Activated CD4-positive, alpha-beta T cell treated with anti-CD3 and anti-CD28 coated beads for 48 hours (primary cell): ENCODE measurements around the gene ACOX1.
A peak's percentile ranks its signal among the peaks of the same experiment; 100 is the strongest.

ENCODE experiments used
- DNase-seq: peaks from one replicate; pipeline ENCODE4 v3.0.0-alpha.2; 2020

ACOX1 gene

DNA sequence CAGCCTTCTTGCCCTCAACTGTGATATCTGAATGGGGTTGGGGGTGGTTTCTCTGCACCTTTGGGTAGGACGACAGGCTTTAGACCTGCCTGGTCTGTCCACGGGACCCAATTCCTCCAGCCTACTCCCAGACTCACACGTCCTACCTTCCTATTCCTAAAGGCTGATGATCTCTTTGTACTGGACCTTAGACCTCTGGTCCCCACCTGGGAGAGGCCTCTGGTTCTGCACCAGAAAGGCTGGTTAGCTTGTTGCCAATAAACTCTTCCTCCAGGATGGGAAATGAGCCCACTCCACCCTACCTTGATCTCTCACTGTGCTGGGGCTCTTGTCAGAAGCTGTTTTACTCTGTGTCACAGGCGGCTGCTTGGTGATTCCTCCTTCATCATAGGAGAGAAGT, 52.5 kb downstream of the ACOX1 start:
- DNase-seq, result no peak

DNA sequence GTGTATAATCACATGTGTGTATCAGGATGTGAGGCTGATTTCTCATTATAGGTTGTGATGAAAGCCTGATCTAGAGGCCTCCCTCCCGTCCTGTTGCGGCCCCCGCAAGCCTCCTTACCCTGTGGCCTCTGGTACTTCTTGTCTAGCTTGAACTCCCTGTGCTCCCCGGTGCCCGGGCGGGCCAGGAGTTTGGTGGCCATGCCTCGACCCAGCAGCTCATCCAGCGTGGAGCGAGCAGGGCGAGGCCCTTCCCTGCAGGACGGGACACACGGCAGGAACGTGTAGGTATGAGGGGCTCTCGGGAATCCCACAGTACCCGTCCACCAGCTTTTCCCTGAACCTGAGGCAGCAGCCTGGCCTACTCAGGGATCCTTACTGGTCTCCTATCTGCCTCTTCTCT, 53.1 kb downstream of the ACOX1 start:
- DNase-seq, result no peak

DNA sequence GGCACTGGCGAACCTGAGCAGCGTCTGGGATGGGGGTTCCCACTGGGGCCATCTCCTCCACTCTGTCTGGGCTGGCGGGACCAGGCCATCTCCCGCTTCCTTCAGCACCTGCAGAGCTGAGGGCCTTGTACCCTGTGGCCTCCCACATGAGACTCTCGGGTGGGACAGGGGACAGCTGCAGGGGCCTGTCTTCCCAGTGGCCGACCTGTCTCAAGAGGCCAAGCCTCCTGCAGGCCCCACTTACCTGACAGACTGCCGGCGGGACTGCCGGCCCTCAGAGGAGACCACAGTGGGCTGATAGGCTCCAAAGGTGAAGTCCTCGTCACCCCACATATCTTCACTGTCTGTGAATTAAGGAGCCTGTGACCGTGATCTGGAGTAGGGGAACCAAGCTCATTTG, 53.9 kb downstream of the ACOX1 start:
- DNase-seq, result no peak

- no peak for DNase-seq
Measured at GRCh38 chr17:75922963-75923874, 55.7 kb downstream of the ACOX1 start.

GRCh38 chr17:75922173-75922961, 56.6 kb downstream of the ACOX1 start:
- DNase-seq, result no peak

DNA sequence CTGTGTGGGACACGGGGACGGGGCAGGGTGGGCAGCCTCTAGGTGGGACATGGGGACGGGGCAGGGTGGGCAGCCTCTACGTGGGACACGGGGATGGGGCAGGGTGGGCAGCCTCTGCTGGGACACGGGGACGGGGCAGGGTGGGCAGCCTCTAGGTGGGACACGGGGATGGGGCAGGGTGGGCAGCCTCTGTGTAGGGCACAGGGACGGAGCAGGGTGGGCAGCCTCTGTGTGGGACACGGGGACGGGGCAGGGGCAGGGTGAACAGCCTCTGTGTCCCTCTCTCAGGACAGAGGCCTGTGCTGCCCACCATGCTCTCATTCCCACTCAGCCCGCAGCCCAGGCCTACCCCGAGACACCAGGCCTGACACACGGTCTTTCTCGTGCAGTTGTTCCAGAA, 57.4 kb downstream of the ACOX1 start:
- no peak for DNase-seq

- no peak for DNase-seq
Measured at GRCh38 chr17:75920045-75920560, 58.9 kb downstream of the ACOX1 start.

DNA sequence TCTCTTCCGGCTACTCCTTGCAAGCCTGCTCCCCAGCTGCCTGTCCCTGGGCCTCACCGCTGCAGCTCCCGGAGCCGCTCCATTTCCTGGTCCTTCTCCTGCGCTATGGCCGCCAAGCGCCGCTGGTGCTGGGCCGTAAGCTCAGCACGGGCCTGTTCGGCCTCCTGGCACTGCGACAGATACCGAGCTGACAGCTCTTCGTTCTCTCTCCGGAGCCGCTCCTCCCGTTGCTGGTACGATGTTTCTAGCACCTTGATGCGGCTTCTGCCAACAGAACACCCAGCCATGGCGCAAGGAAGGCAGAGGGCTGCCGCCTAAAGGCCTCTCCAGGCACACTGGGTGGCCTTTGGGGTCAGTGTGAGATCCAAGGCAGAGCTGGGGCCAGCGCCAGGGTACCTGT, 59.4 kb downstream of the ACOX1 start:
- no peak for DNase-seq

DNA sequence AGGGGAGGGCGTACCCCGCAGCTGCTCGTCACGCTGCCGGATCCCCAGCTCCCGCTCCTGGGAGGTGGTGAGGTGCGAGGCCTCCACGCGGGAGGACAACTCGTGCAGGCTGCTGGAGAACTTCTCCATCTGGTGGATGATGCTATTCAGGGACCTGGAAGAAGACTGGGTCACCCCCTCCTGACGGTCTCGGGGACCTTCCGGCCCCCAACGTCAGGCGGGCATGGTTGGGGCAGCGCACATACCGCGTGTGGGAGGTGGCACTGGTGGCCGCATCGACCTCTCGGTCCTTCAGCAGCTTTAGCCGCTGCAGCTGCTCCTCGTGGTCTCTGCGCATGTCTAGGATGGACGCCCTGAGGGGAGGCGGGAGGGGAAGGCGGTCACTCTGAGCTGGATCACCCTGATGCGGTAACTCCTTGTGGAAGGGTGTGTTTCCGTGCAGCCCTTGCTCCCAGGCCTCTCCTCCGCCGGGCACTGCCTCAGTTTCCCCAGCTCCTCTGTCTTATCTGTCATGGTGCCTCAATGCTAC, 61.0 kb downstream of the ACOX1 start:
- DNase-seq, result no peak

DNA sequence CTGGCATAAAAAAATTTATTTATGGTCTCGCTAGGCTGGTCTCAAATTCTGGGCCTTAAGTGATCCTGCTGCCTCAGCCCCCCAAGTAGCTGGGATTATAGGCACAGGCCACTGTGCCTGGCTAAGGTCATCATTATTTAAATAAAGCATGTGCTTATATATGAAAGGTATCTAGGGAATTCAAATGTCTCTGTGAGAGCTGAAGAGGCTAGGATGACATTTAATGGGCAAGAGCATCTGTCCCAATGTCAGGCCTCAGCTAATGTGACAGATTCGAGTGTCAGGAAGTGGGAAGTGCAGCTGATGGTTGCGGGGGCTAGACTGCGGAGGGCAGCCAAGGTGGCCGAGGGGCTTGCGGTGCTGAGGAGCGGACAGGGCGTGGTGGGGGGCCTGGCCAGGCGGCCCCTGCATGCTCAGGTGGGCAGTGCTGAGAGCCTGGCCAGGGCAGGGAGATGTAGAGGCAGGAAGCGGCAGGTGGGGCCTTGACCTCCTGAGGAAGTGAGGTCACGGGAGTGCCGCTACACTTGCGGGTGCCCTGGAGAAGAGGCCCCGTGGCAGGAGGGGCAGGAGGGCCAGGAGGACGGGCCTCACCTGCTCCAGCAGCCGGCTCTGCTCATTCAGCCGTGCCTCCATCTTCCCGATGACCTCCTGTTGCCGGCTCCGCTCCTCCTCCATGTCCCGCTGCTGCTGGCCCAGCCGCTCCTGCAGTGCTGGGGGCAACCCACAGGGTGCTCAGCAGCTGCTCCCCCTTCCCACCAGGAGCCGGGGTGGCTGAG, 61.6 kb downstream of the ACOX1 start:
- no peak for DNase-seq

DNA sequence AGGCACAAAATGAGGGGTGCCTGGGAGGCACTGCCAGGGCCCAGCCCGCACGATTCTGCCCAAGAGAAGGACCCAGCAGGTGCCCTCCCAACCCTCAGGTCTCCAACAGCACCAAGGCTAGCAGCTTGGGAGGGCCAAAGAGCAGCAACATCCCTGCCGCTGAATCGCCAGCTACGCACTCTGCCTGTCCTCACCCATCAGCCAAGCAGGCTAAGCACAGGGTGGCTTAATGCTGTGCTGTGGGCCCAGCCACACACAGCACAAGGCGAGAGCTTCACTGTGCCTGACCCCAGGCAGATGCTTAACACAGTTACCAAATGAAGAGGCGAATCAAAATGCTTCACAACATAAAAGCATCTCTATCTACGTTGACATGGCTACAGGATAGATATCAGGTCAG, 63.7 kb downstream of the ACOX1 start:
- no peak for DNase-seq

DNA sequence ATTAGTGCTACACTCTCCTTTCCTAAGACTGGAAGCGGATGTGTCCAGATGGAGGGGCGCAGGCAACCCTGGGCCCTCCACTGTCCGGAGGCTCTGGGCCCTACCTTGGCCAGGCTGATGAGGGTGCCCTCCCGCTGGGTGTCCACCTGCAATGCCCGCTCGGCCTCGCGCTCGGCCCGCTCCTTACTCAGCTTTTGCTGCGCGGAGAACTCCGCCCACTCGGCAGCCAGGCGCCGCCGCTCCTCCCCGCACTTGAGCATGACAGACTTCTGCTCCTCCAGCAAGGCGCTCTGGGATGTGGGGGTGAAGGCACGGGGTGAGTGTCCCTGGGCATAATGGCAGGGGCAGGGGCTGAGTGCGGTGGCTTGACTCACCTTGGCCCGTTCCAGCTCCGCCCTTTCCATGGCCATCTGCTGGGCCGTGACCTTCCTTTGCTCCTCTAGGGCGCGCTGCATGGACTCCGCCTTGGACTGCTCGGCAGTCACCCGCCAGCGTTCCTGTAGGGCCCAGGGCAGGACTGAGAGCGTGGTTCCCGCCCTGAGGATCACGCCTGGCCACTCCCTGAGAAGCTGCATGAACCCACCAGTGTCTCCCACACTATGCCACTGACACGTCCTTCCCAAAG, 64.2 kb downstream of the ACOX1 start:
- DNase-seq, result no peak

GRCh38 chr17:75913537-75914210, 65.3 kb downstream of the ACOX1 start:
- DNase-seq, result no peak

- DNase-seq, result no peak
Measured at GRCh38 chr17:75910699-75911098, 68.3 kb downstream of the ACOX1 start.

DNA sequence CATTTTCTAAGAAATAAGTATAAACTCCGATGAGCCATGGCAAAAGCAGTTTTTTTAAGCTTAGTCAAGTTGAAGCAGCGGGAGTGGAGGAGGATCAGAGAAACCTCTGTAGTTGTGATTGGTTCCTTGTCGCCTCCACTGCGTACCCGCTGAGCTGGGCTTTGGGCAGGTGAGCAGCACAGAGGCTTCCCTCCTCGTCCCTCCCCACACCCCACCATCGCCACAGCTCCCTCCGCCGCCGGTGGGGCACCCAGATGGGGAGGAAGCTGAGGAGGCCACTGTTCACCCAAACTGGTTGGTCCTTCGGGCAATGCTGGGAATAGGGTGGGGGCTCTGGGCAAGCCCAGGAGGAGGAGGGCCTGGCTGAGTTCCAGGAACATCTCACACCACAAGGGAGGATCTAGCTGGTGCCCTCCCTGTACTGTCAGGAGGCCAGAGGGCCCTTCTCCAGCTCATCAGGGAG, 69.1 kb downstream of the ACOX1 start:
- DNase-seq, result no peak

DNA sequence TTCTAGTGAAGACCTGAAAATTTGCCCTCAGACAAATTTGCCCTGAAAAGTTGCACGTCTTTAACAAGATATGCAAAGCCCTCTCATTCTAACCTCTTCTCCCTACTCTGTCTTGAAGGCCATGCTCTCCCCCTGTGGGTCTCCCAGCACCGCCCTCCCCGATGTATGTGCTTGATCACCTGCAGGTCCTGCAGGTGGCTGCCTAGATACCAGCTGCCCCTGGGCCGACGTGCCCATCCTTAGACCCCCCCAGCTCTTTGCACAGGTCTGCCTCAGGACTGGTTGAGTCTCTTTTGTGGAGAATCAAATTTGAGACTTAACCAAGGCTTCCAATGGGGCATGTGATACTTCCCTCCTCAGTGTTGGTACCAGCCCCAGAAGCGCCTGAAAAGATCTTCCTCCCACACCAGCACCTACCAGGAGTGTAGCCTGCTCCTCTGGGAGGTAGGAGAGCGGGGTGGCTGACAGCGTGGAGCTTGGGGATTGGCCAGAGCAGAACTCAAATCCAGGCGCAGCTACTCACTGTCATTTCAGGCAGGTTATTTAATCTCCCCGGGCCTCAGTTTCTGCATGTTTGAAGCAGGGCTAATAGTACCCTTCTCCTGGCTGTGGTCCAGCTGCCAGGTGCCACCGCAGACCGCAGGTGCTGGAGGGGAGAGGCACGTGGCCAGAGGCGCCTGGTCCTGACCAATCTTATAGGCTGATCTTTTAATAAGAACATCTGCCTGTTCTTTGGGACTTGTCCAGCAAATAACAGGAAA, 69.7 kb downstream of the ACOX1 start:
- no peak for DNase-seq

DNA sequence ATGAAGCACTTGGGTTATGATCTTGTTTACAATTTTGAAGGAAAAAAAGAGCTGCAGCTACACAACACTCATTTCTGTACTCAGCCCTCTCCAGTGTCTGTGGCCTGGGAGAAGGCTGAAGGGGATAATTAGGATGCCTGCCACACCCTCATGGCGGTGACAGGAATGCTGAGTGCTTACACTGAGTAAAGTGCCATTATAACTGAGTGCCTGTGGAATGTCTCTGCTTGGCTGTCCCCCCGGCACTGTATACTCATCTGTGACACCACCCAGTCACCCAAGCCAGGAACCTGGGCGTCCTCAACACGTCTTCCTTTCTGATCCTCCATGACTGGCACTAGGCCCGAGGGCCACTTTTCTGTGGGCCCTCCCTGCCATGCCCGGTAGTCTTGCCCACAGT, 70.8 kb downstream of the ACOX1 start:
- DNase-seq, result no peak

GRCh38 chr17:75906143-75906884, 72.7 kb downstream of the ACOX1 start:
- DNase-seq, result no peak

DNA sequence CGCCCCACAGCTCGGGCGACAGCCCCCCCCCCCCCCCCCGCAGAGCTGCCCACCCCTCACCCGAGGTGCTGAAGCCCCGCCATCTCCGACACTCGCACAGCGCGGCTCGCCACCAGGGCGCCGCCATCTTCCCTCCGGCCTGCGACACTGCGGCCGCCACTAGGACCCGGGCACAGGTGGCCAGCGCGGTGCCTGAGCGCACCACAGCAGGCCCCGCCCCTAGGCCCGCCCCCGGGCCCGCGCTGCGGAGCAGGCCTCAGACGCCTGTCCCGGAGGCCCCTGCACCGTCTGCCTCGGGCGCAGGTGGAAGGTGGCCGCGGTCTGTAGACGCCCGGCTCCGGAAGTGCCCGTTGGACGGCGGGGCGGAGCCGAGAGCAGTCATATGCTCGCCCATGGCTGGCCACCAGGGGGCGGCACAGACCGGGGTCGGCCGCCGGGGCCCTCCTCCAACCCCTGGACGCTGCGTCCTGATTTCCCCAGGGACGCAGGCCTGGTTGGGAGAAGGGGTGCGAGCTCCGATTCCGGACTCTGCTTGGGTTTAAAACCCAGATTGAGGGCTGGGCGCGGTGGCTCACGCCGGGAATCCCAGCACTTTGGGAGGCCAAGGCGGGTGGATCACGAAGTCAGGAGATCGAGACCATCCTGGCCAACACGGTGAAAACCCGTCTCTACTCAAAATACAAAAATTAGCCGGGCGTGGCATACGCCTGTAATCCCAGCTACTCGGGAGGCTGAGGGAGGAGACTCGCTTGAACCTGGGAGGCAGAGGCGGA, 74.0 kb downstream of the ACOX1 start, which contains the start of gene MRPL38:
TSS of gene MRPL38 (minus strand) at position 136 of the 773 bp plus-strand sequence. CDS start at position 127, 9 bp downstream.
- peak; percentile 96 for DNase-seq
